A673 (cell line): ENCODE data around the gene AQP6.

Experiments
- CTCF ChIP-seq: fragments of 300-800, 200-600 bp; sonication (generic); conservative IDR thresholded peaks from 2 replicates; pipeline ENCODE4 v1.5.1; 2017; ENCODE audit warnings: low read depth, mild to moderate bottlenecking, antibody characterized with exemption, low read length, moderate library complexity, mixed read lengths
- EZH2 ChIP-seq: fragments of 200-600 bp; sonication (generic); IDR thresholded peaks from 2 replicates; pipeline ENCODE4 v1.6.1; 2017; ENCODE audit warnings: borderline replicate concordance, low read depth, mild to moderate bottlenecking, mixed read lengths, antibody characterized with exemption, low read length; ENCODE audit not compliant: poor library complexity, severe bottlenecking

DNA sequence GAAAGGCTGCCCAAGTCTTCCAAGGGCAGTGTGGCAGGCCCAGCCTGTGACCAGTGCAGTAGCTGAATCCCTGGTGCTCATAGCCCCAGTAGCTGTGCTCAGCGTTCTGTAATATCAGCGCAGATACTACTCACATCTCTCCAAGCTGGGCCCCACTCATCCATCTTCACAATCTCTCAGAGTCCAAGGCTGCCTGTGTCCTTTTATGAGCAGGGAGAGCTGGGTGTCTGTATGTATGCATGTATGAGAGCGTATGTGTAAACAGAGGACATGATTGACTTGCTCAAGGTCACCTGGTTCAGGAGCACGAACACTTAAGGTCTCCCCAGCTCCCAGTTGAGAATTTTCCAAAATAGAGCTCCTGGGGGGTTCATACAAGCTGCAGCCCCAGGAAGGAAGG, 5.4 kb downstream of the AQP6 start:
- TF ChIP-seq CTCF (no peak), EZH2 (no peak)
